ENCODE data around the gene CCL13. TPM values are rescaled to one million over a fixed set of nuclear protein-coding genes. Genes with fewer than 3 reads are reported as not detected.

Gene CCL13
- total and polyA plus RNA-seq, 2 of the 8 experiments (the other 6 are each of a cell fraction or from before 2014, with no cell fraction given): not detected

DNA sequence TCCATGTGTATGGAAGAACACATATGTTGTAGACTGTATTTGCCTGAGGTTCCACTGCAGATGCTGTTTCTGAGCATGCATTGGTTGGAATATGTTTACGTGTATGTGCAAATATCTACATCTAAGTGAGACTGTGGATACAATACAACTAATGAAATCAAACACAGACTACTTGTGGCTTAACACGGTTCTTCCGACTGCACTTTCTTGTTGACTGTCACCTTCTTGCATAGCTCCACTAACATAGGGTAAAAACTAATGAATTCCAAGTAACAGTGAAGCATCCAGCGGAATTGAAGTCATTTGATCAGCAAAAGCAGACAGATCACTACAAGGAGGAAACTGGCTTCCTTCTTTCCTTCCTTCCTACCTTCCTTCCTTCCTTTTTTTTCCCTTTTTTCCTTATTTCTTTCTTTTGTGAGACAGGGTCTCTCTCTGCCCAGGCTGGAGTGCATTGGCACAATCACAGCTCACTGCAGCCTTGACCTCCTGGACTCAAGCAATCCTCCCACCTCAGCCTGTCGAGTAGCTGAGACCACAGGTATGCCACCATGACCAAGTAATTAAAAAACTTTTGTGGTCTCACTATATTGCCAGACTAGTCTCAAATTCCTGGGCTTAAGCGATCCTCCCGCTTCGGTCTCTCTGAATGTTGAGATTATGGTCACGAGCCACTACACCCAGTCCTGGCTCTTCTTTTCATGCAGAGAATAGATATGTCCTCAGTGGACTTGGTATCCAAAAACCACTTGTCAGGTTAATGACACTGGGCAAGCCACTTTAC, 28.7 kb downstream of the CCL13 start (continued):
- TF ChIP-seq GTF2F1 (IDR thresholded peaks at IDR 0.05; ENCODE audit: borderline replicate concordance, low read depth, low read length) (no peak), EGR1 (IDR thresholded peaks at IDR 0.05; ENCODE audit: borderline replicate concordance, low read depth, low read length) (no peak)
